ENCODE data around the gene FILIP1L.

Gene FILIP1L

DNA sequence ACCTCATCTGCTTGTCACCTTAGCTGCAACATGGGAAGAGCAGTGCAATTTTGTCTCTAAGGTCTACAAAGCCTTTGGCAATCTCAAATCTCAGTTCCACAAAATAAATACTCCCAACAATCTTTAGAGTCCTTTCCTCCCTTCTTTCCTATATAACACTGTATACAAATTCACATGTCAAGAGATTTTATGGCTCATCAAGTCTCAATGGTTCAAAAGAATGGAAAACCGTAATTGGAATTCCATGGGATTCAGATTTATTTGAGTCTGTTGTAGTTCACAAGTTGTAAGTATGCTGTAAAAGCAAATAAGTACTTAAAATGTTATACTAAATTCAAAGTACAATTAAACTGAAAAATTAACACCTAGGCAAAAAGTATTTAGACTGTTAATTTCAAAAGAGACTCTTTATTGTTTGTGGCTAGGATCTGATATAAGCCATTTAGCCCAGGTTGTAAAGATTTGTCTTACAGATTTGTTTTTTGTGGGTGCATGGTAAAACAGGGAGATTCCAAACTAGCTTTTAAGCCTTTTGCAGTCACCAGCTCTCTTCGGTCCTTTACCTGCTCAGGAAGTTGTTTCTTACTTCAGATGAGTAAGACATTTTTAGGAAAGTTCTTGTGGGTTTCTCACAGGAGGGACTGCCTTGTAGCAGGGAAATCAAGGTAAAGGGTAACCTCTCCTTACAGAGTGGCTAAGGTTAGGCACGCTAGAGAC, 246.5 kb downstream of the FILIP1L start:
- H3K4me3 ChIP-seq (replicated peaks in 1 of 2; ENCODE audit: low read depth in 2 of 2, low read length in 2 of 2) = no peak overlapping the region
- TF ChIP-seq, protein P1, sequence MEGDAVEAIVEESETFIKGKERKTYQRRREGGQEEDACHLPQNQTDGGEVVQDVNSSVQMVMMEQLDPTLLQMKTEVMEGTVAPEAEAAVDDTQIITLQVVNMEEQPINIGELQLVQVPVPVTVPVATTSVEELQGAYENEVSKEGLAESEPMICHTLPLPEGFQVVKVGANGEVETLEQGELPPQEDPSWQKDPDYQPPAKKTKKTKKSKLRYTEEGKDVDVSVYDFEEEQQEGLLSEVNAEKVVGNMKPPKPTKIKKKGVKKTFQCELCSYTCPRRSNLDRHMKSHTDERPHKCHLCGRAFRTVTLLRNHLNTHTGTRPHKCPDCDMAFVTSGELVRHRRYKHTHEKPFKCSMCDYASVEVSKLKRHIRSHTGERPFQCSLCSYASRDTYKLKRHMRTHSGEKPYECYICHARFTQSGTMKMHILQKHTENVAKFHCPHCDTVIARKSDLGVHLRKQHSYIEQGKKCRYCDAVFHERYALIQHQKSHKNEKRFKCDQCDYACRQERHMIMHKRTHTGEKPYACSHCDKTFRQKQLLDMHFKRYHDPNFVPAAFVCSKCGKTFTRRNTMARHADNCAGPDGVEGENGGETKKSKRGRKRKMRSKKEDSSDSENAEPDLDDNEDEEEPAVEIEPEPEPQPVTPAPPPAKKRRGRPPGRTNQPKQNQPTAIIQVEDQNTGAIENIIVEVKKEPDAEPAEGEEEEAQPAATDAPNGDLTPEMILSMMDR (IDR thresholded peaks at IDR 0.05; ENCODE audit: low read depth, low read length) = no peak
- DNase-seq (ENCODE audit: low read depth in 2 of 2) = no peak

DNA sequence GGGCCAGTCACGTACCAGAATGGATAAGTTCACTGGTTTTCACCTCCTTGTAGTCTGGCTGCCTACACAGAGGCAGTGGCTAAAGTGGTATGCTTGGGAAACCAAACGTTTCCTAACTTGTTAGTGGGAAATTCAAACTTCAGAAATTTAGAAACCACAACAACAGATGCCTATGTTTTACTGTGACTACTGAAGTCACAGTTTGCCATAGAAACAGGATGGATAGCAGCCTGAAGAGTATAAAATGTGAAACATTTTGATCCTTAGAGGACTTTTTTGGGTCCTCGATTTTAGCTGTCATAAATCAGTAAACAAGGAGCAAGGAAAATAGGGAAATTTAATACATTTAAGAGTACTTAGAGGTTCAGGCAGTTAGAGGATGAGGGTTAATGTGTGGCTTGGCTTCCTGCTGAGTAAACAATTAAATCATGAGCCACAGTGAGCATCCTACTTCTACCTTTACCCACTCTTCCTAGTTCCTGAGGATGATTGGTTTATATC, 248.0 kb downstream of the FILIP1L start:
- TF ChIP-seq, protein P1 (IDR thresholded peaks at IDR 0.05; ENCODE audit: low read depth, low read length) = no peak
- DNase-seq (ENCODE audit: low read depth in 2 of 2) = peak; percentile 69 to 83
- no peak overlapping the region for H3K4me3 ChIP-seq (replicated peaks in 1 of 2; ENCODE audit: low read depth in 2 of 2, low read length in 2 of 2)

DNA sequence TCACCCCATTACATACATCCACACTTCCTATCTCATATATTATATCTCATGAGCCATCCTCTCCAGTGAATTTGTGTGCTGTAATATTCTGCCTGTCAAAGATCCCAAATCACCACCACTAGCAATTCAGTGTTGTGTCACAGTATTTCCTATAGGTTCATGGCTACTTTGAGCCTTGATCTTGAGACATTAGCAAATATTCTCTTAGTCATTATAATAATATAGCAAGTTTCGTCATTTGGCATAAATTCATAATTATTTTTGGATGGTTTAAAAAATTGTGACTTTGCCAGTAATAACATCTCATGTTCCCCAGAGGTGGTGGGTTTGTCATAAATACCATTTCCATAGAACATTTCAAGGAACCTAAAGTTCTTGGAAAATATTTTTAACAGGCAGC, 249.0 kb downstream of the FILIP1L start:
- H3K4me3 ChIP-seq (replicated peaks in 1 of 2; ENCODE audit: low read depth in 2 of 2, low read length in 2 of 2) = no peak overlapping the region
- peak; percentile 62 to 94 for DNase-seq (ENCODE audit: low read depth in 2 of 2)
- TF ChIP-seq, protein P1 (IDR thresholded peaks at IDR 0.05; ENCODE audit: low read depth, low read length) = no peak

DNA sequence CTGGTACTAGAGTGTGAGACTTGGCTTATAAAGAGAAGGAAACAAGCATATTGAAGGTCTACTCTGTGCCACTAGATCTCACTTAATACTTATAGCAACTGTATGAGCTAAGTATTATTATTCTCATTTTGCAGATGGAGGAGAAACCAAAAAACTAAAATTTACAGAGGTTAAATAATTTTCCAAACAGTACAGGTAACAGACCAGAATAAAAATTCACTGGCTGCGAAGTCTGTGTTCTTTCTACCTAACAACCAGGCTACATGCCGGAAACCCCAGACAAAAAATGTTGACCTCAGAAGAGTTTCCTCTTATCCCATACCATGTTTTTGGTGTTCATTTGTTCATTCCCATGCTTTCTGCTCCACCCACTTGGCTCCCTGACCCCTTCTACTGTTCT, 250.0 kb downstream of the FILIP1L start:
- H3K4me3 ChIP-seq (replicated peaks in 1 of 2; ENCODE audit: low read depth in 2 of 2, low read length in 2 of 2) = no peak overlapping the region
- DNase-seq (ENCODE audit: low read depth in 2 of 2) = no peak
- TF ChIP-seq, protein P1 (IDR thresholded peaks at IDR 0.05; ENCODE audit: low read depth, low read length) = no peak

DNA sequence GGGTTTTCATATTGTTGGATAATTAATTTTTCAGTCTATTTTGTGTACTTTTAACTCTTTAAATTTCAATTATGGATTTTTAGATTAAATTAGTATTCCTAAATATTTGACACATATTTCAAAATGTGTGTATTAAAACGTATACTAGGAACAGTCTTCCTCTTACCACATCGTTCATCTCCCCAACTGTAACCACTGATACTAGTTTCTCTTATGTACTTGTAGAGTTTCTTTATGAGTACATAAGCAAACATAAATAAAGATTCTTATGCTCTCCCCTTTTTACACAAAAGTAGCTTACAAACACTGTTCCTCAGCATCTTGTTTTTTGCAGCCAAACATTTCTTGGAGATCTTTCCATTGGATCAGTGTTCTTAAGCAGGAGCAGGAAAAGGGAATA, 250.7 kb downstream of the FILIP1L start:
- H3K4me3 ChIP-seq (replicated peaks in 1 of 2; ENCODE audit: low read depth in 2 of 2, low read length in 2 of 2) = no peak overlapping the region
- TF ChIP-seq, protein P1 (IDR thresholded peaks at IDR 0.05; ENCODE audit: low read depth, low read length) = no peak
- no peak for DNase-seq (ENCODE audit: low read depth in 2 of 2)

DNA sequence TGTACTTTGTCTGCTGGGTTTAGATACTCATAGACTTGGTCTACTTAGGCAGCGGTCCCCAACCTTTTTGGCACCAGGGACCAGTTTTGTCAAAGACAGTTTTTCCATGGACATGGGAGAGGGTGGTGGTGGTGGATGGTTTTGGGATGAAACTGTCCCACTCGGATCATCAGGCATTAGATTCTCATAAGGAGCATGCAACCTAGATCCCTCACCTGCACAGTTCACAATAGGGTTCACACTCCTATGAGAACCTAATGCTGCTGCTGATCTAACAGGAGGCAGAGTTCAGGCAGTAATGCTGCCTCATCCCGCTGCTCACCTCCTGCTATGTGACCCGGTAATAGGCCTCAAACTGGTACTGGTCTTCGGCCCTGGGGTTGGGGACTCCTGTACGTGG, 251.3 kb downstream of the FILIP1L start:
- H3K4me3 ChIP-seq (replicated peaks in 1 of 2; ENCODE audit: low read depth in 2 of 2, low read length in 2 of 2) = no peak overlapping the region
- DNase-seq (ENCODE audit: low read depth in 2 of 2) = no peak
- TF ChIP-seq, protein P1 (IDR thresholded peaks at IDR 0.05; ENCODE audit: low read depth, low read length) = no peak
